ENCODE data around the gene AGBL1. TPM values are rescaled to one million over a fixed set of nuclear protein-coding genes. Genes with fewer than 3 reads are reported as not detected.

Gene AGBL1
- total RNA-seq, 1 experiment from 2014 or later = not detected

- H3K18ac ChIP-seq (ENCODE audit: insufficient read length, low read depth, low read length) = no peak overlapping the region
- no CpG with 5 or more reads among the region's 1 CpG for WGBS (ENCODE audit: extremely low coverage, insufficient read length, low lambda C conversion rate)
- H3K4me1 ChIP-seq (ENCODE audit: insufficient read depth, low read length) = no peaks in the 10 kb centered on the region
- H3K4ac ChIP-seq (ENCODE audit: low read depth, low read length) = no peak overlapping the region
- Mint-ChIP-seq H3K4me1 (peaks cover 8 to 10% of the 10 kb centered on the region in 2 experiments), H3K36me3 (ENCODE audit: insufficient read depth in 1 of 3, low read depth in 3 of 3) (no peaks in the 10 kb centered on the region; a peak in 1 of 7 replicates), H3K9me3 (peaks cover 0 to 7% of the 10 kb centered on the region in 2 experiments; a peak in 4 of 5 replicates), H3K4me3 (no peak overlapping the region), H3K27ac (no peak overlapping the region), H3K27me3 (ENCODE audit: low read depth) (no peaks in the 10 kb centered on the region; the same call in 1 of the 2 replicates)
- no peaks in the 10 kb centered on the region for H3K9me3 ChIP-seq (ENCODE audit: control insufficient read depth, low read depth, low read length)
- H3K27ac ChIP-seq (ENCODE audit: insufficient read length, low read depth, low read length) = no peak overlapping the region
- no peaks in the 10 kb centered on the region for H4K20me1 ChIP-seq (ENCODE audit: control insufficient read depth, insufficient read depth, insufficient read length)
- no peak overlapping the region for H4K8ac ChIP-seq (replicated peaks; ENCODE audit: insufficient read length, low read depth, low read length)
- H2BK5ac ChIP-seq (ENCODE audit: insufficient read length, low read length) = no peak overlapping the region
- H4K91ac ChIP-seq (ENCODE audit: insufficient read length, low read depth, low read length) = no peak overlapping the region
- H3K23ac ChIP-seq (ENCODE audit: insufficient read length, low read depth, low read length) = no peak overlapping the region
- H2AFZ ChIP-seq (ENCODE audit: low read length) = no peak overlapping the region
- H3K9ac ChIP-seq (ENCODE audit: extremely low read depth, insufficient read length, low read length) = no peak overlapping the region
- H3K56ac ChIP-seq (ENCODE audit: insufficient read length, low read depth, low read length) = no peak overlapping the region
- TF ChIP-seq, protein P1, sequence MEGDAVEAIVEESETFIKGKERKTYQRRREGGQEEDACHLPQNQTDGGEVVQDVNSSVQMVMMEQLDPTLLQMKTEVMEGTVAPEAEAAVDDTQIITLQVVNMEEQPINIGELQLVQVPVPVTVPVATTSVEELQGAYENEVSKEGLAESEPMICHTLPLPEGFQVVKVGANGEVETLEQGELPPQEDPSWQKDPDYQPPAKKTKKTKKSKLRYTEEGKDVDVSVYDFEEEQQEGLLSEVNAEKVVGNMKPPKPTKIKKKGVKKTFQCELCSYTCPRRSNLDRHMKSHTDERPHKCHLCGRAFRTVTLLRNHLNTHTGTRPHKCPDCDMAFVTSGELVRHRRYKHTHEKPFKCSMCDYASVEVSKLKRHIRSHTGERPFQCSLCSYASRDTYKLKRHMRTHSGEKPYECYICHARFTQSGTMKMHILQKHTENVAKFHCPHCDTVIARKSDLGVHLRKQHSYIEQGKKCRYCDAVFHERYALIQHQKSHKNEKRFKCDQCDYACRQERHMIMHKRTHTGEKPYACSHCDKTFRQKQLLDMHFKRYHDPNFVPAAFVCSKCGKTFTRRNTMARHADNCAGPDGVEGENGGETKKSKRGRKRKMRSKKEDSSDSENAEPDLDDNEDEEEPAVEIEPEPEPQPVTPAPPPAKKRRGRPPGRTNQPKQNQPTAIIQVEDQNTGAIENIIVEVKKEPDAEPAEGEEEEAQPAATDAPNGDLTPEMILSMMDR (conservative IDR thresholded peaks at IDR 0.05) = no peak
- no peaks in the 10 kb centered on the region for H3K27me3 ChIP-seq (ENCODE audit: insufficient read depth, low read length)
- H2BK15ac ChIP-seq (ENCODE audit: low read depth, low read length) = no peak overlapping the region
- H3T11ph ChIP-seq (ENCODE audit: low read length) = no peak overlapping the region
- no peaks in the 10 kb centered on the region for H3K79me1 ChIP-seq (ENCODE audit: insufficient read depth, low read depth, low read length, poor library complexity, severe bottlenecking)
- H3K79me2 ChIP-seq (ENCODE audit: insufficient read depth, low read length) = no peaks in the 10 kb centered on the region
- H2AK5ac ChIP-seq (ENCODE audit: insufficient read length, low read length) = no peak overlapping the region
- H2BK20ac ChIP-seq (ENCODE audit: low read depth, low read length, poor library complexity, severe bottlenecking) = no peak overlapping the region
- no peaks in the 10 kb centered on the region for H3K23me2 ChIP-seq (ENCODE audit: insufficient read length, low read depth, low read length, poor library complexity, severe bottlenecking)
- no peak overlapping the region for H3K4me2 ChIP-seq (ENCODE audit: insufficient read depth, insufficient read length, low read length)
- no peak overlapping the region for H4K5ac ChIP-seq (ENCODE audit: insufficient read length, low read depth, low read length)
- DNase-seq = no peak
- H2BK120ac ChIP-seq (ENCODE audit: low read depth, low read length, poor library complexity, severe bottlenecking) = no peak overlapping the region
- H2BK12ac ChIP-seq (ENCODE audit: insufficient read length, low read depth, low read length) = no peak overlapping the region
- no peak overlapping the region for H3K14ac ChIP-seq (ENCODE audit: insufficient read depth, low read length)
These were observed 476.3 kb downstream of the AGBL1 start for GRCh38 chr15:86555939-86556338.

Data from H9 (cell line).